ENCODE results near the gene CARD8. TPM values are rescaled to one million over a fixed set of nuclear protein-coding genes. Genes with fewer than 3 reads are reported as not detected.

CARD8 gene
- total and polyA plus RNA-seq, 2 donors from 2014 or later, result 11.4 to 53.1 TPM

- intact Hi-C loops (cut with DNase I), result no loop called here
- no peaks in the 10 kb centered on the region for H3K27me3 ChIP-seq (ENCODE audit: control insufficient read depth, insufficient read depth, low read length)
- no peaks in the 10 kb centered on the region for H3K9me3 ChIP-seq (ENCODE audit: control insufficient read depth in 2 of 3, insufficient read depth in 1 of 3, low read length in 3 of 3)
- no peak for TF ChIP-seq CTCF (IDR thresholded peaks at IDR 0.05; ENCODE audit: borderline replicate concordance, extremely low read depth, insufficient read depth)
- peaks cover 2 to 5% (median 5%) of the 10 kb centered on the region in 3 donors for H3K36me3 ChIP-seq (ENCODE audit: control insufficient read depth in 2 of 3, insufficient read depth in 3 of 3, low read length in 3 of 3)
- FAIRE-seq (no peak), DNase-seq (no peak)
- H3K27ac ChIP-seq (ENCODE audit: low read depth in 2 of 2, low read length in 2 of 2), result no peak overlapping the region
- no peak overlapping the region for H3K4me3 ChIP-seq (ENCODE audit: low read length in 3 of 3)
- no peak overlapping the region for H3K9ac ChIP-seq (ENCODE audit: low read length in 3 of 3)
- peaks cover 0 to 2% (median 0%) of the 10 kb centered on the region in 3 donors for H3K4me1 ChIP-seq (ENCODE audit: control insufficient read depth in 2 of 3, insufficient read depth in 2 of 3, low read depth in 1 of 3, low read length in 3 of 3)
Measured at GRCh38 chr19:48250290-48251025, 5.3 kb downstream of the CARD8 start.

- H3K36me3 ChIP-seq (ENCODE audit: control insufficient read depth in 2 of 3, insufficient read depth in 3 of 3, low read length in 3 of 3), result peaks cover 2 to 5% (median 5%) of the 10 kb centered on the region in 3 donors
- no peaks in the 10 kb centered on the region for H3K9me3 ChIP-seq (ENCODE audit: control insufficient read depth in 2 of 3, insufficient read depth in 1 of 3, low read length in 3 of 3)
- H3K4me1 ChIP-seq (ENCODE audit: control insufficient read depth in 2 of 3, insufficient read depth in 2 of 3, low read depth in 1 of 3, low read length in 3 of 3), result no peaks in the 10 kb centered on the region
- H3K4me3 ChIP-seq (ENCODE audit: low read length in 3 of 3), result peak overlapping the region; percentile 18 to 60 (median 56)
- H3K27me3 ChIP-seq (ENCODE audit: control insufficient read depth, insufficient read depth, low read length), result no peaks in the 10 kb centered on the region
- H3K9ac ChIP-seq (ENCODE audit: low read length in 3 of 3), result no peak overlapping the region
- peak overlapping the region in 1 of 2 donors; percentile 54 for H3K27ac ChIP-seq (ENCODE audit: low read depth in 2 of 2, low read length in 2 of 2)
- intact Hi-C loops (cut with DNase I), result no loop called here
- DNase-seq, result peak in 2 of 5 donors; percentile 8 to 63
- no peak for FAIRE-seq
- TF ChIP-seq CTCF (IDR thresholded peaks at IDR 0.05; ENCODE audit: borderline replicate concordance, extremely low read depth, insufficient read depth), result no peak
Measured at GRCh38 chr19:48249502-48250014, 6.2 kb downstream of the CARD8 start.

- Histone ChIP-seq H3K9me3 (ENCODE audit: control insufficient read depth in 2 of 3, insufficient read depth in 1 of 3, low read length in 3 of 3) (no peaks in the 10 kb centered on the region), H3K27ac (ENCODE audit: low read depth in 2 of 2, low read length in 2 of 2) (no peak overlapping the region), H3K36me3 (ENCODE audit: control insufficient read depth in 2 of 3, insufficient read depth in 3 of 3, low read length in 3 of 3) (peaks cover 2 to 5% (median 5%) of the 10 kb centered on the region in 3 donors), H3K4me3 (ENCODE audit: low read length in 3 of 3) (no peak overlapping the region), H3K4me1 (ENCODE audit: control insufficient read depth in 2 of 3, insufficient read depth in 2 of 3, low read depth in 1 of 3, low read length in 3 of 3) (no peaks in the 10 kb centered on the region), H3K9ac (ENCODE audit: low read length in 3 of 3) (no peak overlapping the region), H3K27me3 (ENCODE audit: control insufficient read depth, insufficient read depth, low read length) (no peaks in the 10 kb centered on the region)
- intact Hi-C loops (cut with DNase I), result no loop called here
- DNase-seq (no peak), FAIRE-seq (no peak)
- TF ChIP-seq CTCF (IDR thresholded peaks at IDR 0.05; ENCODE audit: borderline replicate concordance, extremely low read depth, insufficient read depth), result no peak
Measured at GRCh38 chr19:48248081-48248833, 7.5 kb downstream of the CARD8 start.
